Kidney epithelial cell (primary cell): ENCODE data around the gene STUB1. TPM values are rescaled to one million over a fixed set of nuclear protein-coding genes. Genes with fewer than 3 reads are reported as not detected.

Experiments
- DNase-seq: peaks from one replicate; pipeline ENCODE4 v3.0.0-alpha.2; 2010; ENCODE audit warnings: low read depth
- H3K27me3 ChIP-seq: 2 replicates; pipeline ENCODE4 v1.6.0; 2011; ENCODE audit warnings: low read length; ENCODE audit not compliant: control insufficient read depth, insufficient read depth
- H3K36me3 ChIP-seq: 2 replicates; pipeline ENCODE4 v1.5.1; 2011; ENCODE audit warnings: low read length; ENCODE audit not compliant: control insufficient read depth, insufficient read depth
- H3K4me3 ChIP-seq: 2 replicates; pipeline ENCODE4 v1.5.1; 2011; ENCODE audit warnings: low read depth, mild to moderate bottlenecking, control low read depth, low read length
- CTCF ChIP-seq: IDR thresholded peaks from 2 replicates; pipeline ENCODE4 v1.5.1; 2011; ENCODE audit warnings: mild to moderate bottlenecking, moderate library complexity, low read length, control low read depth, inconsistent platforms; ENCODE audit not compliant: insufficient read depth, poor library complexity, severe bottlenecking
- total RNA-seq: library from RNA; depleted of rRNA; stranded (reverse); fragments of >200 nt; gene quantifications from 2 replicates; pipeline ENCODE4 v1.2.3, GENCODE V29; 2015

Gene STUB1
- total RNA-seq: 133 and 179 TPM in 2 replicates

- DNase-seq: peak; percentile 28
- peak within 1 kb of the TSS; percentile 77 for H3K4me3 ChIP-seq
- peaks cover 21% of the 10 kb centered on the region for H3K27me3 ChIP-seq
- H3K36me3 ChIP-seq: peaks cover 1% of the 10 kb centered on the region
- no peak for TF ChIP-seq CTCF
These were observed at the start of gene STUB1 for GRCh38 chr16:679814-680624. TSS of gene STUB1 (plus strand) at chr16:680410. CDS start at chr16:680526, 116 bp downstream.

GRCh38 chr16:630815-631405 lies 49.3 kb upstream of the STUB1 start, which contains the start of gene WFIKKN1:
TSS of gene WFIKKN1 (plus strand) at chr16:630985. CDS start at chr16:631254, 269 bp downstream.
- no peak for DNase-seq
- TF ChIP-seq CTCF: no peak
- H3K27me3 ChIP-seq: peaks cover 4% of the 10 kb centered on the region
- H3K36me3 ChIP-seq: peaks cover 2% of the 10 kb centered on the region
- no peak within 1 kb of the TSS for H3K4me3 ChIP-seq

DNA sequence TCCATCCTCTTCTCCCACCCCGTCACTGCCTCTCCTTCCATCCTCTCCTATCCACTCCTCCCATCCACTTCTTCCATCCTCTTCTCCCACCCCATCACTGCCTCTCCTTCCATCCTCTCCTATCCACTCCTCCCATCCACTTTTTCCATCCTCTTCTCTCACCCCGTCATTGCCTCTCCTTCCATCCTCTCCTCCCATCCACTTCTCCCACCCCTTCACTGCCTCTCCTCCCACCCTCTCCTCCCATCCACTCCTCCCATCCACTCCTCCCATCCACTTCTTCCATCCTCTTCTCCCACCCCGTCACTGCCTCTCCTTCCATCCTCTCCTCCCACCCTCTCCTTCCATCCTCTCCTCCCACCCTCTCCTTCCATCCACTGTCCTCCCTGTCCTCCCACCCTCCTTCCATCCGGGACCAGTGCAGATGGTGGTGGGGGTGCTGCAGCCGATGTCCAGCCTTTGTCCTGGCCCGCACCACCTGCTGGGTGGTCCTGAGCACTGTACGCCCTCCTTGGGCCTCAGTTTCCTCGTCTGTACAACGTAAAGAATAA lies 48.3 kb upstream of the STUB1 start:
- no peak for TF ChIP-seq CTCF
- no peaks in the 10 kb centered on the region for H3K36me3 ChIP-seq
- peaks cover 4% of the 10 kb centered on the region for H3K27me3 ChIP-seq
- H3K4me3 ChIP-seq: no peak overlapping the region
- DNase-seq: no peak

DNA sequence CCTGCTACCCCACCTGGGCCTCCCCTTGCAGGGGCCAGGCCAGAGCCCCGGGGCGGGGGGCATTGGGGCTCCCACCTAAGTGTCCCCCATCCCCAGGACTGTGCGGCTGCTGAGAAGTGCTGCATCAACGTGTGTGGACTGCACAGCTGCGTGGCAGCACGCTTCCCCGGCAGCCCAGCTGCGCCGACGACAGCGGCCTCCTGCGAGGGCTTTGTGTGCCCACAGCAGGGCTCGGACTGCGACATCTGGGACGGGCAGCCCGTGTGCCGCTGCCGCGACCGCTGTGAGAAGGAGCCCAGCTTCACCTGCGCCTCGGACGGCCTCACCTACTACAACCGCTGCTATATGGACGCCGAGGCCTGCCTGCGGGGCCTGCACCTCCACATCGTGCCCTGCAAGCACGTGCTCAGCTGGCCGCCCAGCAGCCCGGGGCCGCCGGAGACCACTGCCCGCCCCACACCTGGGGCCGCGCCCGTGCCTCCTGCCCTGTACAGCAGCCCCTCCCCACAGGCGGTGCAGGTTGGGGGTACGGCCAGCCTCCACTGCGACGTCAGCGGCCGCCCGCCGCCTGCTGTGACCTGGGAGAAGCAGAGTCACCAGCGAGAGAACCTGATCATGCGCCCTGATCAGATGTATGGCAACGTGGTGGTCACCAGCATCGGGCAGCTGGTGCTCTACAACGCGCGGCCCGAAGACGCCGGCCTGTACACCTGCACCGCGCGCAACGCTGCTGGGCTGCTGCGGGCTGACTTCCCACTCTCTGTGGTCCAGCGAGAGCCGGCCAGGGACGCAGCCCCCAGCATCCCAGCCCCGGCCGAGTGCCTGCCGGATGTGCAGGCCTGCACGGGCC lies 47.5 kb upstream of the STUB1 start:
- H3K36me3 ChIP-seq: no peaks in the 10 kb centered on the region
- peaks cover 4% of the 10 kb centered on the region for H3K27me3 ChIP-seq
- no peak overlapping the region for H3K4me3 ChIP-seq
- no peak for DNase-seq
- no peak for TF ChIP-seq CTCF

DNA sequence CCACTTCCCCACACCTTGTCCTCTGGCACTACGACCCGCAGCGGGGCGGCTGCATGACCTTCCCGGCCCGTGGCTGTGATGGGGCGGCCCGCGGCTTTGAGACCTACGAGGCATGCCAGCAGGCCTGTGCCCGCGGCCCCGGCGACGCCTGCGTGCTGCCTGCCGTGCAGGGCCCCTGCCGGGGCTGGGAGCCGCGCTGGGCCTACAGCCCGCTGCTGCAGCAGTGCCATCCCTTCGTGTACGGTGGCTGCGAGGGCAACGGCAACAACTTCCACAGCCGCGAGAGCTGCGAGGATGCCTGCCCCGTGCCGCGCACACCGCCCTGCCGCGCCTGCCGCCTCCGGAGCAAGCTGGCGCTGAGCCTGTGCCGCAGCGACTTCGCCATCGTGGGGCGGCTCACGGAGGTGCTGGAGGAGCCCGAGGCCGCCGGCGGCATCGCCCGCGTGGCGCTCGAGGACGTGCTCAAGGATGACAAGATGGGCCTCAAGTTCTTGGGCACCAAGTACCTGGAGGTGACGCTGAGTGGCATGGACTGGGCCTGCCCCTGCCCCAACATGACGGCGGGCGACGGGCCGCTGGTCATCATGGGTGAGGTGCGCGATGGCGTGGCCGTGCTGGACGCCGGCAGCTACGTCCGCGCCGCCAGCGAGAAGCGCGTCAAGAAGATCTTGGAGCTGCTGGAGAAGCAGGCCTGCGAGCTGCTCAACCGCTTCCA lies 46.7 kb upstream of the STUB1 start:
- peaks cover 4% of the 10 kb centered on the region for H3K27me3 ChIP-seq
- no peak overlapping the region for H3K4me3 ChIP-seq
- TF ChIP-seq CTCF: no peak
- H3K36me3 ChIP-seq: no peaks in the 10 kb centered on the region
- no peak for DNase-seq
